ENCODE data around the gene SLC25A38.
"Not testable (repeated sequence)": the region's sequence is repeated elsewhere in the genome, so short reads cannot be mapped to it uniquely, and the experiment has no call there.

DNA sequence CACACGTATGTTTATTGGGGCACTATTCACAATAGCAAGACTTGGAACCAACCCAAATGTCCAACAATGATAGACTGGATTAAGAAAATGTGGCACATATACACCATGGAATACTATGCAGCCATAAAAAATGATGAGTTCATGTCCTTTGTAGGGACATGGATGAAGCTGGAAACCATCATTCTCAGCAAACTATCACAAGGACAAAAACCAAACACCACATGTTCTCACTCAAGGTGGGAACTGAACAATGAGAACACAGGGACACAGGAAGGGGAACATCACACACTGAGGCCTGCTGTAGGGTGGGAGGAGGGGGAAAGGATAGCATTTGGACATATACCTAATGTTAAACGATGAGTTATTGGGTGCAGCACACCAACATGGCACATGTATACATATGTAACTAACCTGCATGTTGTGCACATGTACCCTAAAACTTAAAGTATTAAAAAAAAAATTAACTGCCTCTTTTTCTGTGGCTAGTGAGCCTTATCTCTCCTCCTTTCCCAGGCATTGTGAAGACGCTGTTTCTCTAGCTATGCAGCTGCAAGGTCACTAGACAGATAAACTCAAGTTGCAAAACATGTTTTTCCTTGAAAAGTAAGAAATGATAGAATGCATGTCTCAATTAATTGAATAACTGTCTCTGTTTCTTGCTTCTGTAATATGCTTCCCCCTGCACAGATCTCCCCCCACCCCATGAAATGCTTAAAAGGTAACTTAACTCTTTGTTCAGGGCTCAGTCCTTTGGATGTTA is 29.8 kb upstream of the SLC25A38 start:
- not testable (repeated sequence) for TF ChIP-seq POLR2AphosphoS5 (IDR thresholded peaks at IDR 0.05; ENCODE audit: low read depth, low read length); POLR2A (IDR thresholded peaks at IDR 0.05; ENCODE audit: low read depth, low read length); TAF1 (IDR thresholded peaks at IDR 0.05; ENCODE audit: borderline replicate concordance, low read depth, low read length)
